Measurements from ENCODE around the gene ACTL9. TPM values are rescaled to one million over a fixed set of nuclear protein-coding genes. Genes with fewer than 3 reads are reported as not detected.

Gene ACTL9
- total RNA-seq, 1 donor from 2014 or later = not detected

Other genes starting within 250 kb of the ACTL9 start
- 0.49 TPM for gene PRAM1, start 196.2 kb downstream of the ACTL9 start, total RNA-seq
- gene ZNF414, start 184.6 kb downstream of the ACTL9 start, total RNA-seq = 27.5 TPM
- gene MYO1F, start 121.4 kb downstream of the ACTL9 start, total RNA-seq = 20.4 TPM
- gene ADAMTS10, start 88.1 kb downstream of the ACTL9 start, total RNA-seq = 66.3 TPM
- not detected for gene NFILZ, start 68.2 kb downstream of the ACTL9 start, total RNA-seq
- not detected for gene OR2Z1, start 22.8 kb upstream of the ACTL9 start, total RNA-seq
- 23.8 TPM for gene ZNF558, start 133.5 kb upstream of the ACTL9 start, total RNA-seq
- gene MBD3L1, start 133.6 kb upstream of the ACTL9 start, total RNA-seq = not detected